Tibial nerve (tissue), 4 donors: ENCODE results near the gene EPHA6.

Experiments
- EP300 ChIP-seq, 2 donors: sonication (generic); formaldehyde crosslinking; IDR thresholded peaks; one replicate each; pipeline ENCODE4 v1.6.1; 2017; ENCODE audit warnings: antibody characterized with exemption in 2 of 2, mild to moderate bottlenecking in 1 of 2
- POLR2A ChIP-seq, 2 donors: fragments of 450-650 bp; IDR thresholded peaks; one replicate each; pipeline ENCODE4 v1.6.1; 2017; ENCODE audit warnings: antibody characterized with exemption in 2 of 2, mild to moderate bottlenecking in 2 of 2, moderate library complexity in 2 of 2
- TF ChIP-seq, protein P1 (sequence below), 5 experiments: fragments of 200-600 bp in 3 of 5; fragments of 450-650 bp in 2 of 5; sonication (generic) in 3 of 5; IDR thresholded peaks; one replicate each; pipeline ENCODE4 v1.5.1; 2016 to 2019; ENCODE audit warnings: antibody characterized with exemption in 5 of 5, mild to moderate bottlenecking in 3 of 5, moderate library complexity in 2 of 5

DNA sequence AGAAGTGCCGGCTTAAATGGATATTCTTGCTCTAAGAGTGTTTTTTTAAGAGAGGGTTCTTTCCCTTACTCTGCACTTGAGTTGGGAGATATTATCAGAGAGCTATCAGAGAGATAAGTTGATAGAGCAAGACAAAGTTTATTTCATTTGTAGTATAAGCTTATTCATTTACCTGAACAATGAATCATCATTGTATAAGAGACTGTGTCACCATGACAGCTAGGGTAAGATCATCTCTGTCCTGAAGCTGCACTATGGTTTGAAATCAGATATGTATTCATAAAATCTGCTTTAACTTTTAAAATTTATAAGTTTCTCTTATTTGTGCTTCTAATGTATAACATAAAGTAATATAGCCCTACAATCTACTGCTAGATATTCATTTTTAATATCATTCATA lies 822.1 kb downstream of the EPHA6 start:
- TF ChIP-seq, protein P1, sequence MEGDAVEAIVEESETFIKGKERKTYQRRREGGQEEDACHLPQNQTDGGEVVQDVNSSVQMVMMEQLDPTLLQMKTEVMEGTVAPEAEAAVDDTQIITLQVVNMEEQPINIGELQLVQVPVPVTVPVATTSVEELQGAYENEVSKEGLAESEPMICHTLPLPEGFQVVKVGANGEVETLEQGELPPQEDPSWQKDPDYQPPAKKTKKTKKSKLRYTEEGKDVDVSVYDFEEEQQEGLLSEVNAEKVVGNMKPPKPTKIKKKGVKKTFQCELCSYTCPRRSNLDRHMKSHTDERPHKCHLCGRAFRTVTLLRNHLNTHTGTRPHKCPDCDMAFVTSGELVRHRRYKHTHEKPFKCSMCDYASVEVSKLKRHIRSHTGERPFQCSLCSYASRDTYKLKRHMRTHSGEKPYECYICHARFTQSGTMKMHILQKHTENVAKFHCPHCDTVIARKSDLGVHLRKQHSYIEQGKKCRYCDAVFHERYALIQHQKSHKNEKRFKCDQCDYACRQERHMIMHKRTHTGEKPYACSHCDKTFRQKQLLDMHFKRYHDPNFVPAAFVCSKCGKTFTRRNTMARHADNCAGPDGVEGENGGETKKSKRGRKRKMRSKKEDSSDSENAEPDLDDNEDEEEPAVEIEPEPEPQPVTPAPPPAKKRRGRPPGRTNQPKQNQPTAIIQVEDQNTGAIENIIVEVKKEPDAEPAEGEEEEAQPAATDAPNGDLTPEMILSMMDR (IDR thresholded peaks at IDR 0.05): no peak
- TF ChIP-seq POLR2A (IDR thresholded peaks at IDR 0.05) (no peak), EP300 (IDR thresholded peaks at IDR 0.05) (no peak)
